HCT116 (cell line): Measurements from ENCODE around the gene CHD2. TPM values are rescaled to one million over a fixed set of nuclear protein-coding genes. Genes with fewer than 3 reads are reported as not detected.

Source experiments
- ATAC-seq: fragments of 200-7000 bp; cut with Tn5 transposase; 2 replicates; pipeline ENCODE4 v1.9.1; 2020; ENCODE audit warnings: mild to moderate bottlenecking, moderate library complexity
- BruUV-seq: library from RNA; stranded (reverse); fragments of 400-500 nt; replicated peaks from 2 replicates; lab custom pipeline; 2021; lab: Mats Ljungman, UMichigan
- CTCF ChIA-PET: fragments of 300-600 bp; sonication (Branson Sonifier 250); formaldehyde crosslinking; loops from one replicate; lab custom pipeline; 2021; ENCODE audit warnings: antibody characterized with exemption; lab: Charles Lee
- POLR2A ChIA-PET: fragments of 300-600, 350-600 bp; sonication (Branson Sonifier 250); formaldehyde crosslinking; loops from one replicate; lab custom pipeline; 2021; ENCODE audit warnings: antibody characterized with exemption; lab: Charles Lee
- RAD21 ChIA-PET, 2 experiments: fragments of 300-600 bp; sonication (Branson Sonifier 250); formaldehyde crosslinking; loops; one replicate each; lab custom pipeline; 2023; ENCODE audit warnings: low total read pairs in 2 of 2; ENCODE audit not compliant: uncharacterized antibody in 2 of 2, unreplicated experiment in 2 of 2, low non-redundant PET in 1 of 2; lab: Charles Lee
- DNase-seq: peaks from one replicate; pipeline ENCODE4 v3.0.0-alpha.2; 2010; ENCODE audit warnings: low read depth, low spot score
- H2AFZ ChIP-seq: fragments of 200-600 bp; shearing (Covaris generic), sonication (generic); 2 replicates; pipeline ENCODE4 v1.6.1; 2017; ENCODE audit warnings: low read depth, mixed run types, mixed read lengths, antibody characterized with exemption, low read length; ENCODE audit not compliant: poor library complexity, severe bottlenecking
- H3K27ac ChIP-seq: 2 replicates; pipeline ENCODE4 v1.5.1; 2012; ENCODE audit warnings: low read depth, low read length
- H3K27me3 ChIP-seq: fragments of 200-600 bp; sonication (generic); 2 replicates; pipeline ENCODE4 v1.6.1; 2016; ENCODE audit warnings: mixed run types, low read length, mixed read lengths; ENCODE audit not compliant: insufficient read depth
- H3K36me3 ChIP-seq, 2 experiments: fragments of 200-500 bp in 1 of 2; fragments of 200-600 bp in 1 of 2; sonication (Bioruptor generic) in 1 of 2; sonication (generic) in 1 of 2; 2 replicates each; pipeline versions ENCODE4 v1.5.1 to v1.6.1; 2014 to 2016; ENCODE audit warnings: low read length in 2 of 2, inconsistent platforms in 1 of 2, mixed read lengths in 1 of 2, mixed run types in 1 of 2; ENCODE audit not compliant: insufficient read depth in 2 of 2, control insufficient read depth in 1 of 2
- H3K4me1 ChIP-seq, 2 experiments: fragments of 200-600 bp in 1 of 2; sonication (generic) in 1 of 2; 2 replicates each; pipeline versions ENCODE4 v1.5.1 to v1.6.1; 2012 to 2017; ENCODE audit warnings: low read length in 2 of 2, inconsistent platforms in 1 of 2, mild to moderate bottlenecking in 1 of 2, mixed read lengths in 1 of 2, mixed run types in 1 of 2, moderate library complexity in 1 of 2; ENCODE audit not compliant: insufficient read depth in 2 of 2, control insufficient read depth in 1 of 2
- H3K4me2 ChIP-seq: fragments of 200-600 bp; sonication (generic); 2 replicates; pipeline ENCODE4 v1.6.1; 2017; ENCODE audit warnings: mixed run types, low read length, mixed read lengths
- H3K4me3 ChIP-seq, 2 experiments: fragments of 200-600 bp in 1 of 2; sonication (generic) in 1 of 2; replicated peaks in 1 of 2; 2 replicates each; pipeline ENCODE4 v1.5.1; 2011 to 2016; ENCODE audit warnings: low read length in 2 of 2, control low read depth in 1 of 2, low read depth in 1 of 2, mild to moderate bottlenecking in 1 of 2, mixed read lengths in 1 of 2, mixed run types in 1 of 2
- H3K79me2 ChIP-seq: fragments of 200-600 bp; sonication (generic); 2 replicates; pipeline ENCODE4 v1.6.1; 2017; ENCODE audit warnings: mild to moderate bottlenecking, mixed run types, low read length, moderate library complexity, mixed read lengths; ENCODE audit not compliant: insufficient read depth
- H3K9ac ChIP-seq: fragments of 200-600 bp; sonication (generic); 2 replicates; pipeline ENCODE4 v1.6.1; 2016; ENCODE audit warnings: low read length, mixed read lengths
- H3K9me2 ChIP-seq: fragments of 200-600 bp; sonication (generic), shearing (Covaris generic); 2 replicates; pipeline ENCODE4 v1.6.1; 2017; ENCODE audit warnings: mixed run types, mild to moderate bottlenecking, moderate library complexity; ENCODE audit not compliant: insufficient read depth
- H3K9me3 ChIP-seq, 2 experiments: fragments of 200-500 bp in 1 of 2; fragments of 200-600 bp in 1 of 2; sonication (Bioruptor generic) in 1 of 2; sonication (generic) in 1 of 2; 2 replicates each; pipeline ENCODE4 v1.6.1; 2014 to 2017; ENCODE audit warnings: low read length in 2 of 2, mixed read lengths in 2 of 2, inconsistent platforms in 1 of 2, low read depth in 1 of 2, mild to moderate bottlenecking in 1 of 2, mixed run types in 1 of 2, moderate library complexity in 1 of 2; ENCODE audit not compliant: control insufficient read depth in 1 of 2, insufficient read depth in 1 of 2
- H4K20me1 ChIP-seq: fragments of 200-600 bp; sonication (generic), shearing (Covaris generic); 2 replicates; pipeline ENCODE4 v1.6.1; 2017; ENCODE audit warnings: mixed run types, mild to moderate bottlenecking, moderate library complexity; ENCODE audit not compliant: insufficient read depth
- CBX3 ChIP-seq: IDR thresholded peaks from 2 replicates; pipeline ENCODE4 v1.6.1; 2012; ENCODE audit warnings: low read depth
- CEBPB ChIP-seq: IDR thresholded peaks from 2 replicates; pipeline ENCODE4 v1.6.1; 2012; ENCODE audit warnings: low read depth
- ELF1 ChIP-seq: IDR thresholded peaks from 2 replicates; pipeline ENCODE4 v1.6.1; 2012; ENCODE audit warnings: low read depth, borderline replicate concordance
- EZH2 ChIP-seq: fragments of 200-600 bp; sonication (generic); IDR thresholded peaks from 2 replicates; pipeline ENCODE4 v1.6.1; 2017; ENCODE audit warnings: antibody characterized with exemption, mixed run types
- FOSL1 ChIP-seq: IDR thresholded peaks from 2 replicates; pipeline ENCODE4 v1.6.1; 2012; ENCODE audit warnings: low read depth
- JUND ChIP-seq: IDR thresholded peaks from 2 replicates; pipeline ENCODE4 v1.6.1; 2012
- MAX ChIP-seq: IDR thresholded peaks from 2 replicates; pipeline ENCODE4 v1.6.1; 2012
- POLR2A ChIP-seq: IDR thresholded peaks from 2 replicates; pipeline ENCODE4 v1.7.0; 2011; ENCODE audit warnings: borderline replicate concordance; ENCODE audit not compliant: insufficient read depth, insufficient read length; ENCODE audit errors: extremely low read depth
- POLR2AphosphoS5 ChIP-seq: IDR thresholded peaks from 2 replicates; pipeline ENCODE4 v1.6.1; 2011; ENCODE audit warnings: mild to moderate bottlenecking, low read depth, low read length, moderate library complexity
- RAD21 ChIP-seq: IDR thresholded peaks from 2 replicates; pipeline ENCODE4 v1.6.1; 2012; ENCODE audit warnings: low read depth, mild to moderate bottlenecking
- TCF7L2 ChIP-seq: IDR thresholded peaks from 2 replicates; pipeline ENCODE4 v1.7.0; 2011; ENCODE audit warnings: borderline replicate concordance, inconsistent platforms; ENCODE audit not compliant: insufficient read depth, insufficient read length; ENCODE audit errors: extremely low read depth
- ZBTB33 ChIP-seq: IDR thresholded peaks from 2 replicates; pipeline ENCODE4 v1.6.1; 2011; ENCODE audit warnings: mild to moderate bottlenecking, low read length, moderate library complexity; ENCODE audit not compliant: insufficient replicate concordance; ENCODE audit errors: extremely low read depth
- intact Hi-C: fragments of 100-400 bp; cut with micrococcal nuclease; formaldehyde crosslinking; loops from 2 replicates; pipeline ENCODE4 v1.10.0; 2022
- total RNA-seq: library from RNA; stranded (reverse); gene quantifications from one replicate; pipeline ENCODE4 v1.2.1, GENCODE V29; 2021; ENCODE audit not compliant: unreplicated experiment
- TF ChIP-seq, protein P1 (sequence below), 3 experiments: fragments of 200-600 bp in 1 of 3; sonication (generic) in 1 of 3; IDR thresholded peaks in 2 of 3; conservative IDR thresholded peaks in 1 of 3; 2 replicates each; pipeline ENCODE4 v1.5.1; 2012 to 2017; ENCODE audit warnings: low read depth in 2 of 3, low read length in 2 of 3, antibody characterized with exemption in 1 of 3, borderline replicate concordance in 1 of 3, control low read depth in 1 of 3, mild to moderate bottlenecking in 1 of 3, mixed read lengths in 1 of 3, mixed run types in 1 of 3, moderate library complexity in 1 of 3; ENCODE audit not compliant: insufficient read depth in 1 of 3
- TF ChIP-seq, protein P2 (sequence below): IDR thresholded peaks from 2 replicates; pipeline ENCODE4 v1.6.1; 2012

The CHD2 gene
- total RNA-seq, 1 experiment from 2014 or later: 116 TPM

DNA sequence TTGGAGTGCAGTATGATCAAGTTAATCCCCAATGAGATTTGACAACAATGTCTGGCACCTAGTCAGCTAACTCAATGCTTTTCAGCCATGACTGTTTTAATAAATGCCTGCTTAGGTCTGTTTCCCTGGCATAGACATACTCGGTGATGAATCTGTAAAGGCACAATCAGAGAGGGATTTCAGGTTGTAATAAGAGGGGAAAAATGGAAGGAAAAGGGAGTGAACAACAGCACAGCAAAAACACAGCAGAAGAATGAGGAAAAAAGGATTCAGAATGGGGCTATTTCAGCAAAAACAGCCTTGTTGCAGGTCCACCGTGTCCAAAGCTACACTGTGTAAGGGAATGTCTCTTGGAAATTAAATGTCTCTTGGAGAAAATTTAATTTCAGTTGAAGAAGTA lies 19.3 kb upstream of the CHD2 start:
- BruUV-seq: no TSS peak
- CTCF ChIA-PET: no interaction called here
- Histone ChIP-seq H3K9me2 (no peaks in the 10 kb centered on the region), H3K27me3 (no peaks in the 10 kb centered on the region), H3K4me2 (no peak overlapping the region), H3K27ac (no peak overlapping the region), H3K9ac (no peak overlapping the region), H2AFZ (peak overlapping the region; percentile 2), H3K4me3 (no peak overlapping the region)
- DNase-seq (no peak), ATAC-seq (no peak)
- TF ChIP-seq CBX3: no peak
- TF ChIP-seq RAD21: no peak
- TF ChIP-seq EZH2: no peak
- no peak for TF ChIP-seq POLR2AphosphoS5
- TF ChIP-seq FOSL1: no peak
- TF ChIP-seq TCF7L2: no peak
- TF ChIP-seq MAX: no peak
- no peak for TF ChIP-seq POLR2A
- no peak for TF ChIP-seq ELF1
- TF ChIP-seq, all 23 proteins: peak for 0
- RAD21 ChIA-PET: no interaction called here
- H3K4me1 ChIP-seq: peaks cover 15 to 26% of the 10 kb centered on the region in 2 experiments; a peak in 3 of 4 replicates
- POLR2A ChIA-PET: interaction anchor here (1.2 to 3.8 kb wide), 7 partner anchors 11 to 83 kb away, joined by 4 to 93 read pairs (median 17); partner anchors contain the start of gene CHD2
- peaks cover 29% of the 10 kb centered on the region for H3K79me2 ChIP-seq
- H4K20me1 ChIP-seq: no peaks in the 10 kb centered on the region; the same call in 1 of the 2 replicates
- intact Hi-C loops: loop anchor here (5.0 kb wide), 1 partner anchor 58 kb away; no protein-coding TSS in a partner anchor
- no peaks in the 10 kb centered on the region for H3K9me3 ChIP-seq
- peaks cover 4 to 11% of the 10 kb centered on the region in 2 experiments; a peak in 3 of 4 replicates for H3K36me3 ChIP-seq

DNA sequence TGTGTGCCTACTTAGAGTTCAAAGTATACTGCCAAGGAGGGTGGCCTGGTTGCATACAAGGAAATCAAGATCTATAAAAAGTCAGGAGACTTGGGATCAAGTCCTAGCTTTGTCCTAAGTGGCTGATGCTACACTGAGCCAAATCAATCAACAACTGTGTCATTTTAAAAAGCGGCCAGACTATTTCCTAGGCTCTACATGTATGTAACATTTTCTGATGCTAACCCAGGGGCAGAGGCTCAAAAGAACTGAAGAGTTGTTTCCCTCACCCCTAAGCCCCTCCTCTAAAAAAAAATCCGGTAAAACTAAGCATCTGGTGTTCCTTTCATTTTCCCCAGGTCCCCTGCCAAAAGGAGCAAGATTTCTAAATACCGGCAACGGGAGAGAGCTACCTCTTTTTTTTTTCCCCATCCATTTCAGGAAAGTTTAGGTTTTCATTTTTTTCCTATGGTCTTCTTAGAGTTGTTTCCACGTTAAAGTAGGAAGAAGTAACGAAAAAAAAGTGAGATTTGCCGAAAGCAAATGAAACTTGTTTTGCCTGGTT lies 18.8 kb upstream of the CHD2 start:
- H3K4me3 ChIP-seq: peak overlapping the region in 1 of 2 experiments; percentile 59; a peak in 1 of 4 replicates
- H2AFZ ChIP-seq: peak overlapping the region; percentile 2
- peaks cover 34% of the 10 kb centered on the region for H3K79me2 ChIP-seq
- ChIA-PET RAD21 (interaction anchor here in 1 of 2 experiments (1.5 kb wide), 1 partner anchor 59 kb away, joined by 6 read pairs; no protein-coding TSS in a partner anchor), CTCF (interaction anchor here (1.3 to 2.3 kb wide), 2 partner anchors 19 to 85 kb away, joined by 8 to 17 read pairs; partner anchors contain the start of gene CHD2), POLR2A (interaction anchor here (1.1 to 3.8 kb wide), 13 partner anchors 9 to 83 kb away, joined by 3 to 93 read pairs (median 7); partner anchors contain the start of gene CHD2)
- H3K9me3 ChIP-seq: no peaks in the 10 kb centered on the region
- H3K4me2 ChIP-seq: peak overlapping the region; percentile 83
- H3K36me3 ChIP-seq: peaks cover 9 to 16% of the 10 kb centered on the region in 2 experiments
- no peaks in the 10 kb centered on the region; the same call in 1 of the 2 replicates for H4K20me1 ChIP-seq
- no peaks in the 10 kb centered on the region for H3K9me2 ChIP-seq
- H3K9ac ChIP-seq: peak overlapping the region; percentile 65
- no peaks in the 10 kb centered on the region for H3K27me3 ChIP-seq
- peak overlapping the region; percentile 50; the same call in 1 of the 2 replicates for H3K27ac ChIP-seq
- peaks cover 15 to 26% of the 10 kb centered on the region in 2 experiments; a peak in 3 of 4 replicates for H3K4me1 ChIP-seq
- BruUV-seq: no TSS peak
- ATAC-seq: no peak
- intact Hi-C loops: loop anchor here (5.0 kb wide), 1 partner anchor 59 kb away; no protein-coding TSS in a partner anchor
- no peak for DNase-seq
- TF ChIP-seq CBX3: no peak
- no peak for TF ChIP-seq EZH2
- TF ChIP-seq CEBPB: no peak
- no peak for TF ChIP-seq POLR2A
- TF ChIP-seq FOSL1: no peak
- TF ChIP-seq ZBTB33: no peak
- TF ChIP-seq JUND: no peak
- TF ChIP-seq, protein P1, sequence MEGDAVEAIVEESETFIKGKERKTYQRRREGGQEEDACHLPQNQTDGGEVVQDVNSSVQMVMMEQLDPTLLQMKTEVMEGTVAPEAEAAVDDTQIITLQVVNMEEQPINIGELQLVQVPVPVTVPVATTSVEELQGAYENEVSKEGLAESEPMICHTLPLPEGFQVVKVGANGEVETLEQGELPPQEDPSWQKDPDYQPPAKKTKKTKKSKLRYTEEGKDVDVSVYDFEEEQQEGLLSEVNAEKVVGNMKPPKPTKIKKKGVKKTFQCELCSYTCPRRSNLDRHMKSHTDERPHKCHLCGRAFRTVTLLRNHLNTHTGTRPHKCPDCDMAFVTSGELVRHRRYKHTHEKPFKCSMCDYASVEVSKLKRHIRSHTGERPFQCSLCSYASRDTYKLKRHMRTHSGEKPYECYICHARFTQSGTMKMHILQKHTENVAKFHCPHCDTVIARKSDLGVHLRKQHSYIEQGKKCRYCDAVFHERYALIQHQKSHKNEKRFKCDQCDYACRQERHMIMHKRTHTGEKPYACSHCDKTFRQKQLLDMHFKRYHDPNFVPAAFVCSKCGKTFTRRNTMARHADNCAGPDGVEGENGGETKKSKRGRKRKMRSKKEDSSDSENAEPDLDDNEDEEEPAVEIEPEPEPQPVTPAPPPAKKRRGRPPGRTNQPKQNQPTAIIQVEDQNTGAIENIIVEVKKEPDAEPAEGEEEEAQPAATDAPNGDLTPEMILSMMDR (IDR thresholded peaks at IDR 0.05 in 2 of 3, conservative IDR thresholded peaks at IDR 0.05 in 1 of 3; ENCODE audit: borderline replicate concordance in 1 of 3, insufficient read depth in 1 of 3, low read depth in 2 of 3, low read length in 2 of 3): no peak
- no peak for TF ChIP-seq MAX
- TF ChIP-seq, protein P2, sequence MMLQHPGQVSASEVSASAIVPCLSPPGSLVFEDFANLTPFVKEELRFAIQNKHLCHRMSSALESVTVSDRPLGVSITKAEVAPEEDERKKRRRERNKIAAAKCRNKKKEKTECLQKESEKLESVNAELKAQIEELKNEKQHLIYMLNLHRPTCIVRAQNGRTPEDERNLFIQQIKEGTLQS: no peak
